ENCODE results near the gene TMCO4. TPM values are rescaled to one million over a fixed set of nuclear protein-coding genes. Genes with fewer than 3 reads are reported as not detected.

TMCO4 gene
- total RNA-seq, 1 donor from 2014 or later = 1.8 TPM

DNA sequence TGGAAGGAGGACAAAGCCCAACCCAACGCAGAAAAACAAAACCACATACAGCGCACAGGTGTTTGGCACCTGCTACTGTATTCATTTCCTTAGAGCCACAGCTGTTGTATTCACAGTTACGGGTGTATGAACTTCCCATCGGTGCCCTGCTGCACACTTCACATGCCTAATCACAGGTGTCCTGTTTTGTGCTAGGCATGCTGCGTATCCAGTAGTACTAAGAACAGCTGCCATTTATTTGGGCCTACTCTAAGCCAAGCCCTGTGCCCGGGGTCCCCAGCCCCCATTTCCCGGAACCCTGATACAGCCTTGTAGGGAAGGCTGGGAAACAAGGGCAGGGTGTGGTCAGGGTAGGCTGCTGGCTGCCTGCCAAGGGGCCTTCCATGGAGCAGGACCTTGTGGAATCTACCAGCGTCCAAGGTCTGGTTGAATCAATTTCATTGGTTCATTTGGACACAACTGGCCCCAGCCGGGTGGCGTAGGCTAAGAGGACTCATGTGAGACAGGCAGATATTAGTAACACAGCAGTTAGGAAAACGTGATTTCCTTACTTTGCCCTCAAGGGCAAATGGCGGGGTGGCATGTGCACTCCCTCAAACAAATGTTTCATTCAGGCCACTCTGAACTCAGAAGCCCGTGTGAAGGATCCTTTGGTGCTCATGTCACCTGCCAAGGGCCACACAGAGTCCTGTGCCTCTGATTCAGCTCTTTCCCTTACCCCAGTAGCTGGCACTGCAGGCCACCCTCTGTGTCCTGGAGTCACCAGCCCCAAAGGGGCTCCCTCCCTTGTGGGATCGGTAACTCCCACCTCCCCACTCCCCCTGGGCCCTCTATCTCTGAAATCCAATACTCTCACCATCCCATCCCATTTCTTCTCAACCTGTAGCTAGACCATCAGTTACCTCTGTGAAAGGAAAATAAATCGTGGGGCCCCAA is 16.4 kb upstream of the TMCO4 start:
- peaks cover 4% of the 10 kb centered on the region for H3K4me1 ChIP-seq (ENCODE audit: insufficient read depth, low read length)
- no peak for DNase-seq (ENCODE audit: low read depth)
- no peaks in the 10 kb centered on the region for H4K20me1 ChIP-seq (ENCODE audit: insufficient read depth, low read length)
- no peaks in the 10 kb centered on the region for H3K79me2 ChIP-seq (ENCODE audit: insufficient read depth, low read length)
- no peaks in the 10 kb centered on the region for H3K9me3 ChIP-seq (ENCODE audit: insufficient read depth, low read depth, low read length)
- H3K27me3 ChIP-seq (ENCODE audit: insufficient read depth, low read length) = no peaks in the 10 kb centered on the region
- Mint-ChIP-seq H3K27ac (ENCODE audit: unreplicated experiment) (no peak overlapping the region), H3K27me3 (ENCODE audit: low read depth, unreplicated experiment) (peaks cover 27% of the 10 kb centered on the region), H3K9me3 (ENCODE audit: unreplicated experiment) (no peaks in the 10 kb centered on the region), H3K4me3 (ENCODE audit: unreplicated experiment) (no peak overlapping the region), H3K4me1 (ENCODE audit: low read depth, unreplicated experiment) (no peaks in the 10 kb centered on the region), H3K36me3 (ENCODE audit: low read depth, unreplicated experiment) (no peaks in the 10 kb centered on the region)
- H2AFZ ChIP-seq (ENCODE audit: low read depth, low read length) = no peak overlapping the region
- H3K9ac ChIP-seq (ENCODE audit: low read length) = no peak overlapping the region
- no peak overlapping the region for H3K27ac ChIP-seq (ENCODE audit: low read depth, low read length)
- no peak overlapping the region for H3K4me2 ChIP-seq (ENCODE audit: low read length)
- TF ChIP-seq, protein P1, sequence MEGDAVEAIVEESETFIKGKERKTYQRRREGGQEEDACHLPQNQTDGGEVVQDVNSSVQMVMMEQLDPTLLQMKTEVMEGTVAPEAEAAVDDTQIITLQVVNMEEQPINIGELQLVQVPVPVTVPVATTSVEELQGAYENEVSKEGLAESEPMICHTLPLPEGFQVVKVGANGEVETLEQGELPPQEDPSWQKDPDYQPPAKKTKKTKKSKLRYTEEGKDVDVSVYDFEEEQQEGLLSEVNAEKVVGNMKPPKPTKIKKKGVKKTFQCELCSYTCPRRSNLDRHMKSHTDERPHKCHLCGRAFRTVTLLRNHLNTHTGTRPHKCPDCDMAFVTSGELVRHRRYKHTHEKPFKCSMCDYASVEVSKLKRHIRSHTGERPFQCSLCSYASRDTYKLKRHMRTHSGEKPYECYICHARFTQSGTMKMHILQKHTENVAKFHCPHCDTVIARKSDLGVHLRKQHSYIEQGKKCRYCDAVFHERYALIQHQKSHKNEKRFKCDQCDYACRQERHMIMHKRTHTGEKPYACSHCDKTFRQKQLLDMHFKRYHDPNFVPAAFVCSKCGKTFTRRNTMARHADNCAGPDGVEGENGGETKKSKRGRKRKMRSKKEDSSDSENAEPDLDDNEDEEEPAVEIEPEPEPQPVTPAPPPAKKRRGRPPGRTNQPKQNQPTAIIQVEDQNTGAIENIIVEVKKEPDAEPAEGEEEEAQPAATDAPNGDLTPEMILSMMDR (IDR thresholded peaks at IDR 0.05; ENCODE audit: insufficient read depth, low read depth, low read length) = no peak
- TF ChIP-seq EZH2 (IDR thresholded peaks at IDR 0.05; ENCODE audit: insufficient read depth, low read length) = no peak
- no peak for FAIRE-seq
- H3K4me3 ChIP-seq (ENCODE audit: insufficient read depth, low read depth, low read length) = no peak overlapping the region
- no peaks in the 10 kb centered on the region for H3K36me3 ChIP-seq (ENCODE audit: insufficient read depth, low read length)

DNA sequence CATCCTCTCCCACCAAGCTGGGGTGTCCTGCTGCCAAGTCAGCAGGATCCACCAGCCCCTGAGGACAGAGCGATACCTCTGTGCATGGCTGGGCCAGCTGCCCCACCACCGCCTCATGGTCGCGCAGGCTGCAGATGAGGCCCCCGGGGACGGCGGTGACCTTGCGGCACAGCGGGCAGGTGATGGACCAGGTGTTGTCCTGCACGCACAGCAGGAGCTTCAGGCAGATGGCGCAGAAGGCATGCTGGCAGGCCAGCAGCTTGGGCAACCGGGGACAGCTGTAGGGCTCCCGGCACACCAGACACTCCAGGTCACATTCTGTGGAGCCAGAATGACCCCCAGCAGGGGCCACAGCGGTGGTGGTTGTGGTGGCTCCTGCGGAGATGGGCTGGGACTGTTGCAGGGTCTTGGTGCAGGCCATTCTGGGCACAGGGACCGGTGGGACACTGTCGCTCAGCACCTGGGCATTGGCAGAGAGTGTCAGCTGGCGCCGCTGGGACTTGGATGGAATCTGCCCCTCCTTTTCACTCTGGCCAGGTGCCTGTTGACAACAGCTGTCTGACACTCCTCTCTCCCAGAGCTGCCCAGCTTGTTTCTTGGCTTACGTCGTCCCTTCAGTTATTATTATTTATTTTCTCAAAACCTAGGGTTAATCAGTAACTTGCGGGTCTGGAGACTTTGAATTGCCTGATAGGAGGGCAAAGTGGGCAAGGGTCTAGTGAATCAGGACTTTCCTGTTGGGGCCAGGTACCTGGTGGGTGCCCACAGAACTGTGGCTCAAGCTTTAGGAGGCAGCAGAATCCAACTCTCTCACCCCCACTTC is 15.2 kb upstream of the TMCO4 start, which contains the start of gene RNF186:
RNF186 (minus strand) TSS at position 603 of the 823 bp plus-strand sequence; CDS start at position 421, 182 bp downstream.
- Mint-ChIP-seq H3K4me1 (ENCODE audit: low read depth, unreplicated experiment) (no peaks in the 10 kb centered on the region), H3K36me3 (ENCODE audit: low read depth, unreplicated experiment) (no peaks in the 10 kb centered on the region), H3K9me3 (ENCODE audit: unreplicated experiment) (no peaks in the 10 kb centered on the region), H3K27ac (ENCODE audit: unreplicated experiment) (no peak within 1 kb of the TSS), H3K27me3 (ENCODE audit: low read depth, unreplicated experiment) (peaks cover 32% of the 10 kb centered on the region), H3K4me3 (ENCODE audit: unreplicated experiment) (no peak within 1 kb of the TSS)
- Histone ChIP-seq H4K20me1 (ENCODE audit: insufficient read depth, low read length) (no peaks in the 10 kb centered on the region), H3K4me1 (ENCODE audit: insufficient read depth, low read length) (peaks cover 4% of the 10 kb centered on the region), H3K79me2 (ENCODE audit: insufficient read depth, low read length) (no peaks in the 10 kb centered on the region), H3K36me3 (ENCODE audit: insufficient read depth, low read length) (no peaks in the 10 kb centered on the region), H3K4me3 (ENCODE audit: insufficient read depth, low read depth, low read length) (no peak within 1 kb of the TSS), H3K9ac (ENCODE audit: low read length) (no peak within 1 kb of the TSS), H3K9me3 (ENCODE audit: insufficient read depth, low read depth, low read length) (no peaks in the 10 kb centered on the region), H2AFZ (ENCODE audit: low read depth, low read length) (no peak within 1 kb of the TSS), H3K27me3 (ENCODE audit: insufficient read depth, low read length) (no peaks in the 10 kb centered on the region), H3K4me2 (ENCODE audit: low read length) (no peak within 1 kb of the TSS), H3K27ac (ENCODE audit: low read depth, low read length) (no peak within 1 kb of the TSS)
- FAIRE-seq = no peak
- TF ChIP-seq EZH2 (IDR thresholded peaks at IDR 0.05; ENCODE audit: insufficient read depth, low read length) = no peak
- TF ChIP-seq, protein P1 (IDR thresholded peaks at IDR 0.05; ENCODE audit: insufficient read depth, low read depth, low read length) = no peak
- DNase-seq (ENCODE audit: low read depth) = no peak
